ENCODE measurements around the gene RALGAPB.

The RALGAPB gene

DNA sequence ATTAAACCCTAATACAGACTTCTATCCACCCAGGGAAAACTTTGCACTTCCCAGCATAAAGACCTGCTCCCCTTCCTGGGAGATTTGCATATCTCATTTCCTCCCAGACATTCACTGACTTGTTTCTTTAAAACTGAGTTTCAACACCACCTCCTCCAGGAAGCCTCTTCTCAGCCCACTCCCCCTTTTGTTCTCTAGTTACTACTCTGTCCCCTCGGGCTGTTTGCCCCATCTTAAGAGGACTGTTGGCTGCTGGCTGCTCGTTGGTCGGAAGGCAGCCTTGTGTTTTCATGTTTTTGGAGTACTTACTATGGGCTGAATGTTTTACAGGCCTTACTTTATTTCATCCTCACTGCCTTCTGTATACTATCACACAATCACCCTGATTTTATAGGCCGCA, 135.5 kb downstream of the RALGAPB start:
- H3K4me2 ChIP-seq (ENCODE audit: low read length, poor library complexity, severe bottlenecking) = no peak overlapping the region
- H2BK5ac ChIP-seq (ENCODE audit: low read depth, low read length, poor library complexity, severe bottlenecking) = no peak overlapping the region
- no peak overlapping the region for H3K27ac ChIP-seq (ENCODE audit: low read length, poor library complexity, severe bottlenecking)
- no peak overlapping the region for H3K4ac ChIP-seq (ENCODE audit: low read depth in 1 of 2, low read length in 2 of 2)
- DNase-seq = no peak
- no peak overlapping the region for H2BK120ac ChIP-seq (ENCODE audit: low read depth, low read length)
- no peak overlapping the region for H3K14ac ChIP-seq (ENCODE audit: low read length in 2 of 2)
- H3K79me1 ChIP-seq (replicated peaks; ENCODE audit: low read length, poor library complexity, severe bottlenecking) = no peaks in the 10 kb centered on the region
- peak overlapping the region; percentile 84 for H2AK5ac ChIP-seq (ENCODE audit: low read length, severe bottlenecking)
- H3K23ac ChIP-seq (ENCODE audit: low read length in 2 of 2) = no peak overlapping the region
- no peak overlapping the region for H4K8ac ChIP-seq (ENCODE audit: low read length)
- H2BK15ac ChIP-seq (ENCODE audit: low read depth, poor library complexity, severe bottlenecking) = no peak overlapping the region
- no peaks in the 10 kb centered on the region for H3K36me3 ChIP-seq (ENCODE audit: control insufficient read depth in 1 of 2, insufficient read depth in 2 of 2, low read depth in 1 of 2, low read length in 2 of 2)
- 94% methylated on average over 3 of the region's 4 CpGs for WGBS
- H3K4me3 ChIP-seq (ENCODE audit: insufficient read depth in 1 of 2, low read depth in 1 of 2, low read length in 2 of 2) = no peak overlapping the region
- peaks cover 0 to 61% of the 10 kb centered on the region in 2 experiments for H3K27me3 ChIP-seq (ENCODE audit: control insufficient read depth in 1 of 2, insufficient read depth in 1 of 2, low read length in 2 of 2)
- no peak overlapping the region for H2BK12ac ChIP-seq (ENCODE audit: low read length in 2 of 2)
- H4K91ac ChIP-seq (ENCODE audit: low read length) = no peak overlapping the region
- no peak overlapping the region for H2AFZ ChIP-seq (ENCODE audit: low read depth, low read length)
- peaks cover 9% of the 10 kb centered on the region for H3K4me1 ChIP-seq (ENCODE audit: control insufficient read depth, insufficient read depth, low read depth, low read length)
- no peak overlapping the region for H3K9ac ChIP-seq (ENCODE audit: low read length)
- H3K9me3 ChIP-seq (ENCODE audit: control insufficient read depth, low read length) = no peaks in the 10 kb centered on the region
- H3K18ac ChIP-seq (ENCODE audit: low read depth in 1 of 2, low read length in 2 of 2) = no peak overlapping the region

- H3K79me1 ChIP-seq (replicated peaks; ENCODE audit: low read length, poor library complexity, severe bottlenecking) = no peaks in the 10 kb centered on the region
- DNase-seq = no peak
- H3K36me3 ChIP-seq (ENCODE audit: control insufficient read depth in 1 of 2, insufficient read depth in 2 of 2, low read depth in 1 of 2, low read length in 2 of 2) = no peaks in the 10 kb centered on the region
- no peak overlapping the region for H3K4me2 ChIP-seq (ENCODE audit: low read length, poor library complexity, severe bottlenecking)
- no peak overlapping the region for H3K23ac ChIP-seq (ENCODE audit: low read length in 2 of 2)
- no peak overlapping the region for H2BK120ac ChIP-seq (ENCODE audit: low read depth, low read length)
- H4K91ac ChIP-seq (ENCODE audit: low read length) = no peak overlapping the region
- H3K4me1 ChIP-seq (ENCODE audit: control insufficient read depth, insufficient read depth, low read depth, low read length) = peaks cover 9% of the 10 kb centered on the region
- no peak overlapping the region for H2BK5ac ChIP-seq (ENCODE audit: low read depth, low read length, poor library complexity, severe bottlenecking)
- no peaks in the 10 kb centered on the region for H3K9me3 ChIP-seq (ENCODE audit: control insufficient read depth, low read length)
- no peak overlapping the region for H2BK15ac ChIP-seq (ENCODE audit: low read depth, poor library complexity, severe bottlenecking)
- no peak overlapping the region for H2AFZ ChIP-seq (ENCODE audit: low read depth, low read length)
- peak overlapping the region; percentile 21 for H2AK5ac ChIP-seq (ENCODE audit: low read length, severe bottlenecking)
- H3K27me3 ChIP-seq (ENCODE audit: control insufficient read depth in 1 of 2, insufficient read depth in 1 of 2, low read length in 2 of 2) = peaks cover 0 to 66% of the 10 kb centered on the region in 2 experiments
- no peak overlapping the region for H3K9ac ChIP-seq (ENCODE audit: low read length)
- H3K14ac ChIP-seq (ENCODE audit: low read length in 2 of 2) = no peak overlapping the region
- no peak overlapping the region for H3K27ac ChIP-seq (ENCODE audit: low read length, poor library complexity, severe bottlenecking)
- no peak overlapping the region for H4K8ac ChIP-seq (ENCODE audit: low read length)
- H2BK12ac ChIP-seq (ENCODE audit: low read length in 2 of 2) = no peak overlapping the region
- H3K4me3 ChIP-seq (ENCODE audit: insufficient read depth in 1 of 2, low read depth in 1 of 2, low read length in 2 of 2) = no peak overlapping the region
- WGBS = 86% methylated on average over 2 of the region's 4 CpGs
- H3K4ac ChIP-seq (ENCODE audit: low read depth in 1 of 2, low read length in 2 of 2) = no peak overlapping the region
- no peak overlapping the region for H3K18ac ChIP-seq (ENCODE audit: low read depth in 1 of 2, low read length in 2 of 2)
Measured at GRCh38 chr20:38609815-38610214, 137.2 kb downstream of the RALGAPB start.

DNA sequence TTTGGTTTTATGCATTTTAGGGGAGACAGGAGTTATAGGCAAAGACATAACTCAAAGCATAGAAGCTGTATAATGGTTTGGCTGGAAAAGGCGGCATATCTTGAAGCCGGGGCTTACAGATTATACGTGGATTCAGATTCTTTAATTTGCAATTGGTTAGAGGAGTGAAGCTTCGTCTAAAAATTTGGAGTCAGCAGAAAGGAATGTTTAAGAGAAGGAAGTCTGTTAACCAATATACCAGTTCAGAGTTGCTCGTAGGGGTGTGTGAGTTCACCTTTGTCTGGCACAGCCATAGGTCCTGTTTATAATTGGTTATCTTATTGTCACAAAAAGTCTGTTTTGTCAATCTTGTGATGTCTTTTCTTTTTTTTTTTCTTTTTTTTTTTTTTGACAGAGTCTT, 137.9 kb downstream of the RALGAPB start:
- no peaks in the 10 kb centered on the region for H3K79me1 ChIP-seq (replicated peaks; ENCODE audit: low read length, poor library complexity, severe bottlenecking)
- no peak overlapping the region for H3K9ac ChIP-seq (ENCODE audit: low read length)
- H3K4me1 ChIP-seq (ENCODE audit: control insufficient read depth, insufficient read depth, low read depth, low read length) = peaks cover 7% of the 10 kb centered on the region
- no peak overlapping the region for H3K4me3 ChIP-seq (ENCODE audit: insufficient read depth in 1 of 2, low read depth in 1 of 2, low read length in 2 of 2)
- H3K18ac ChIP-seq (ENCODE audit: low read depth in 1 of 2, low read length in 2 of 2) = no peak overlapping the region
- H3K23ac ChIP-seq (ENCODE audit: low read length in 2 of 2) = no peak overlapping the region
- peak overlapping the region; percentile 63 for H3K27ac ChIP-seq (ENCODE audit: low read length, poor library complexity, severe bottlenecking)
- no peak overlapping the region for H4K91ac ChIP-seq (ENCODE audit: low read length)
- H2BK5ac ChIP-seq (ENCODE audit: low read depth, low read length, poor library complexity, severe bottlenecking) = no peak overlapping the region
- H3K27me3 ChIP-seq (ENCODE audit: control insufficient read depth in 1 of 2, insufficient read depth in 1 of 2, low read length in 2 of 2) = peaks cover 0 to 64% of the 10 kb centered on the region in 2 experiments
- H3K4me2 ChIP-seq (ENCODE audit: low read length, poor library complexity, severe bottlenecking) = no peak overlapping the region
- no peak overlapping the region for H2BK12ac ChIP-seq (ENCODE audit: low read length in 2 of 2)
- no peak overlapping the region for H2AK5ac ChIP-seq (ENCODE audit: low read length, severe bottlenecking)
- H2BK15ac ChIP-seq (ENCODE audit: low read depth, poor library complexity, severe bottlenecking) = no peak overlapping the region
- no peak overlapping the region for H2AFZ ChIP-seq (ENCODE audit: low read depth, low read length)
- H3K14ac ChIP-seq (ENCODE audit: low read length in 2 of 2) = no peak overlapping the region
- H2BK120ac ChIP-seq (ENCODE audit: low read depth, low read length) = no peak overlapping the region
- no peaks in the 10 kb centered on the region for H3K9me3 ChIP-seq (ENCODE audit: control insufficient read depth, low read length)
- DNase-seq = no peak
- H4K8ac ChIP-seq (ENCODE audit: low read length) = no peak overlapping the region
- H3K36me3 ChIP-seq (ENCODE audit: control insufficient read depth in 1 of 2, insufficient read depth in 2 of 2, low read depth in 1 of 2, low read length in 2 of 2) = no peaks in the 10 kb centered on the region
- no peak overlapping the region for H3K4ac ChIP-seq (ENCODE audit: low read depth in 1 of 2, low read length in 2 of 2)
- WGBS = 66% methylated on average over 5 of the region's 5 CpGs

DNA sequence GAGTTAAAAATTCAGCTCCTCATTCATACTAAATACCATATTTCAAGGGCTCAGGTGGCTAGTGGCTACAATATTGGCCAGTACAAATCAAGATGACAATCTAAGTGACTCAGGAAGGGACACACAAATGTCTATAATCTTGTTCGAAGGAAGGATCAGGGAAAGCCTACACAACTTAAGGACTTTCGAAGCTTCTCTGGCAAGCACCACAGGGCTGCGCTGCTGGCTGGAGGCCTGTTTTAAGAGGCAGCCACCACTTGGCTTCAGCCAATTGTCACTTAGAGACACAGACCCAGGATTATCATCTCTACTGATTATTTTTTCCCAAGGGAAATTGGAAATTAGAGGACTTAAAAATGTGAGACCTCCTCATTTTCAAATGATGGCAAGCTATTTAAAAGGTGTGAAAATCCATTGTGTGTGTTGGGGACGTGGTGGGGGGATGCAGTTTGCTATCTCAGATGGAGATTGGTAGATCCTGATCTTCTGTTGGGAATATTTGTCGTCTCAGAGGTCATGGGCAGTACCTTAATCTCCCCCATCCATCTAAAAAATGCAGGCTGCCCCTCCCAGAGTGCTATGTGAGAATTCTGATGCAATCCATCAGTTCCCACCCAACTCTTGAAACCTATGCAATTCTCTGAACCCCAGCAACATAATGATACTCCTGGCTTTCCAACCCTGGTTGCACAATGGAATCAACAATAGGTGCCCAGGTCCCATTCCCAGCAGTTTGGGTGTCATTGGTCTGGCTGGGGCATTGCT, 140.3 kb downstream of the RALGAPB start:
- Histone ChIP-seq H3K9me3 (ENCODE audit: control insufficient read depth, low read length) (no peaks in the 10 kb centered on the region), H3K23ac (ENCODE audit: low read length in 2 of 2) (no peak overlapping the region), H3K79me1 (replicated peaks; ENCODE audit: low read length, poor library complexity, severe bottlenecking) (no peaks in the 10 kb centered on the region), H2BK120ac (ENCODE audit: low read depth, low read length) (no peak overlapping the region), H3K4me1 (ENCODE audit: control insufficient read depth, insufficient read depth, low read depth, low read length) (peaks cover 13% of the 10 kb centered on the region), H3K36me3 (ENCODE audit: control insufficient read depth in 1 of 2, insufficient read depth in 2 of 2, low read depth in 1 of 2, low read length in 2 of 2) (no peaks in the 10 kb centered on the region), H2BK12ac (ENCODE audit: low read length in 2 of 2) (no peak overlapping the region), H2AFZ (ENCODE audit: low read depth, low read length) (no peak overlapping the region), H3K4ac (ENCODE audit: low read depth in 1 of 2, low read length in 2 of 2) (no peak overlapping the region), H4K8ac (ENCODE audit: low read length) (no peak overlapping the region), H2BK15ac (ENCODE audit: low read depth, poor library complexity, severe bottlenecking) (no peak overlapping the region), H3K18ac (ENCODE audit: low read depth in 1 of 2, low read length in 2 of 2) (no peak overlapping the region), H3K9ac (ENCODE audit: low read length) (no peak overlapping the region), H3K4me3 (ENCODE audit: insufficient read depth in 1 of 2, low read depth in 1 of 2, low read length in 2 of 2) (no peak overlapping the region), H4K91ac (ENCODE audit: low read length) (no peak overlapping the region), H3K4me2 (ENCODE audit: low read length, poor library complexity, severe bottlenecking) (no peak overlapping the region), H3K27ac (ENCODE audit: low read length, poor library complexity, severe bottlenecking) (no peak overlapping the region), H2BK5ac (ENCODE audit: low read depth, low read length, poor library complexity, severe bottlenecking) (no peak overlapping the region), H3K14ac (ENCODE audit: low read length in 2 of 2) (no peak overlapping the region), H2AK5ac (ENCODE audit: low read length, severe bottlenecking) (no peak overlapping the region), H3K27me3 (ENCODE audit: control insufficient read depth in 1 of 2, insufficient read depth in 1 of 2, low read length in 2 of 2) (peaks cover 0 to 62% of the 10 kb centered on the region in 2 experiments)
- 51% methylated on average over 5 of the region's 5 CpGs for WGBS
- DNase-seq = no peak
